HUES64 (cell line): ENCODE data around the gene GRM8.
A peak's percentile ranks its signal among the peaks of the same experiment; 100 is the strongest.

Source experiments
- H3K27ac ChIP-seq: 2 replicates; pipeline ENCODE4 v1.7.0; 2013; ENCODE audit warnings: low read depth, low read length, inconsistent platforms
- H3K27me3 ChIP-seq: 2 replicates; pipeline ENCODE4 v1.6.1; 2013; ENCODE audit warnings: mild to moderate bottlenecking, low read length; ENCODE audit not compliant: insufficient read depth
- H3K36me3 ChIP-seq: 2 replicates; pipeline ENCODE4 v1.6.1; 2013; ENCODE audit warnings: mild to moderate bottlenecking, low read length; ENCODE audit not compliant: insufficient read depth
- H3K4me1 ChIP-seq: 2 replicates; pipeline ENCODE4 v1.6.1; 2013; ENCODE audit warnings: mild to moderate bottlenecking, low read length, moderate library complexity; ENCODE audit not compliant: insufficient read depth
- H3K4me3 ChIP-seq: 2 replicates; pipeline ENCODE4 v1.5.1; 2013; ENCODE audit warnings: mild to moderate bottlenecking, low read length, moderate library complexity
- H3K9ac ChIP-seq: 2 replicates; pipeline ENCODE4 v1.6.1; 2013; ENCODE audit warnings: mild to moderate bottlenecking, low read depth, low read length
- H3K9me3 ChIP-seq: 2 replicates; pipeline ENCODE4 v1.6.1; 2013; ENCODE audit warnings: low read depth, low read length; ENCODE audit not compliant: insufficient read depth
- WGBS: fragments of 150-250, 120-280 bp; methylation state at CpG from one replicate; pipeline ENCODE4 v1.1.7; 2013; ENCODE audit warnings: missing lambda C conversion rate; 5-methylcytosine and 5-hydroxymethylcytosine counted together

Gene GRM8

DNA sequence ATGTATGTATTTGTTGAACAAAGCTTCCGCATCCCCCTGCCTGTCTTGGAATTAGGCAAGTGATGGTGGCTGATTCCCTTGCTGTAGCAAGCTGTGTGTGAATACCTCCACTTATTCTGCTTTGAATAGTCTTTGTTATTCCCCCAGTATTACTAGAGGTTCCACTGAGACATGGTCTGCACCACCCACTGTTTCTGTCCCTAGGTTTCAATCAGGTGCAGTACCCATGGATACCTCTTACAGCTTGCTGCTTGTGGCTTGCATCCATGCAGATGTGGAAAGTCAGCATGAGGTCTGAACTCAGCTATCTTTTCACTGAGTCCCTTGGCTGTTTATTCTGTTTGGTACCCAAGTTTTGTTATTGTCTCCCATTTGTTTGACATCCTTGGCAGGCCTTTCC, 447.4 kb downstream of the GRM8 start:
- Histone ChIP-seq H3K9me3 (no peaks in the 10 kb centered on the region), H3K27ac (no peak overlapping the region), H3K27me3 (no peaks in the 10 kb centered on the region), H3K9ac (no peak overlapping the region), H3K36me3 (no peaks in the 10 kb centered on the region), H3K4me1 (no peaks in the 10 kb centered on the region), H3K4me3 (no peak overlapping the region)
- WGBS: 100% methylated on average over 1 of the region's 1 CpG

DNA sequence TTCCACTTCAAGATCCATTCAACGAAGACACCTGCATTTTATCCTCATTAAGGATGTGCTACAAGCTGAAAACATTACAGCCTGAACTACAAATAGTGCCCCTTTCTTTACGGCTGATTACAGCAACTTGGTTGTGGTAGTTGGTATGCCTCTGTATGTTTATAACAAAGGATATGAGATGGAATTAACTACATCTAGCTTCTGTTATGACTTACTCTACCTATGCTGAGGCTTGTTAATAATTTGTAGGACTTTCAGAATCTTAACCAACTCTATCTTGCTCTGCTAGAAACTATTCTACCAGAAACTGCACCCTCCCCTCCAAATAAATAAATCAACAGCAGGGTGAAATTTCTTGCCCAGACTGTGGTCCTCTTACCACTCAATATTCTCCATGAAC, 448.1 kb downstream of the GRM8 start:
- no peak overlapping the region for H3K9ac ChIP-seq
- no peaks in the 10 kb centered on the region for H3K9me3 ChIP-seq
- no peaks in the 10 kb centered on the region for H3K36me3 ChIP-seq
- WGBS: 90% methylated on average over 1 of the region's 2 CpGs
- no peaks in the 10 kb centered on the region for H3K27me3 ChIP-seq
- no peak overlapping the region for H3K4me3 ChIP-seq
- no peaks in the 10 kb centered on the region for H3K4me1 ChIP-seq
- H3K27ac ChIP-seq: no peak overlapping the region

DNA sequence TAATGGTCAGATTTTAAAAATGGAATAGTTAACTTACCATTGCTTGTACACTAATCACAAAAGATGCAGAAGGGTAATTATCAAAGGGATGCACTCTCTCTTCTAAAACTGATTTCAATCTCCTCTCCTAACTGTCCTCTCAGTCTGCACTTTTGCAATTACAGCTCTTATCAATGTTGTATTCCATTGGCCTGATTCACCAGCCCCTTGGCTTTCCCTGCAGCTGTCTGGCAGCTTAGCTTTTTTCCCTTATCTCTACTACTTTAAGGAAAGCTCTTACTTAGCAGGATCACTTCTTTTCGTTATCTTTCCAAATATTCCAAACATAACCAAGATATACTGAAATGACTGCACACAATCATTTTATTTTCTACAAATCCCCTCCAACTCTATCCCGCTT, 448.8 kb downstream of the GRM8 start:
- no peaks in the 10 kb centered on the region for H3K4me1 ChIP-seq
- no peaks in the 10 kb centered on the region for H3K27me3 ChIP-seq
- H3K36me3 ChIP-seq: no peaks in the 10 kb centered on the region
- no peaks in the 10 kb centered on the region for H3K9me3 ChIP-seq
- no peak overlapping the region for H3K4me3 ChIP-seq
- H3K9ac ChIP-seq: no peak overlapping the region
- no peak overlapping the region for H3K27ac ChIP-seq
- WGBS: 89% methylated on average over 2 of the region's 2 CpGs

DNA sequence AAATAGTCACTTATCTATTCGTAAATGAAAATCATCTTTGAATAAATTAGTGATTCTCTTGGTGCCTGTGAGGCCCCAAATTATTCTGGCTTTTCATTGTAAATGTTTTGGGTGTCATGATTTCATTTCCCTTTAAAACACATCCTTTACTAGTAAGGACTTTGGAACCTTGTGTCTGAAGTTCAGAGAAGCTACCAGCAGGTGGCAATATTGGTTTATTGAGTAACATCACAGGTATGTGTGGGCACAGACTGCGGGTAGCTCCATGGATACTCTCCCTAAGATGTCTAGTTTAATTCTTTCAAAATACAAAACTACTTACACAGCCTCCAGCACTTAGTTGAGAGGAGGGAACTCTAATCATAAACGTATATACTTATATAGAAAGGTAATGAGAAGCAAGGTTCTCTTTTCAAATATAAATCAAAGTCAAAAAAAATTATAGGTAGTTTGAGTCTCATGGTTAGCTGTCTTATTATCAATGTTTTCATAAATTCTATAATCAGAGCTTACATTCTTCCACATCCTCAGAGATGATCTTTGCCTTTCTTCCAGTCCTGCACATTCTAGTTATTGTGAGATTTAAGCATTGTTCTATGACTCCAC, 449.6 kb downstream of the GRM8 start:
- no CpG with 5 or more reads among the region's 3 CpGs for WGBS
- Histone ChIP-seq H3K4me1 (no peaks in the 10 kb centered on the region), H3K27me3 (no peaks in the 10 kb centered on the region), H3K27ac (no peak overlapping the region), H3K36me3 (no peaks in the 10 kb centered on the region), H3K9ac (no peak overlapping the region), H3K9me3 (no peaks in the 10 kb centered on the region), H3K4me3 (no peak overlapping the region)

DNA sequence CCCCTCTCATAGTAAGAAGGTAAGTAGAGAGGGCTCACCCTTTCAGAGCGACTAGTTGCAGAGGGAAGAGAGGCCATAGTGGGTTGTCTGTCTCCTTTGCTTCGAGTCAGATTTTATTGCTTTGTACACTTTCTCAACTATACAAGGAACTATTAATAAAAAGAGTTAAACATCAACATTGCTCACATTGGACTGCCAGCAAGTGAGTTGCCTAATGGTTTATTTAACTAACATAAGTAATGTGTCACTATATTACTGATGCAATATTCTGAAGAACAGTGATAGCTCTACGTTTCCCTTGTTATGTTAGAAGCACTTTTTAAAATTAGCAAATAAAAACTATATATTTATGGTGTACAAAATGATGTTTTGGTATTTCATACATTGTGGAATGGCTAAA, 451.0 kb downstream of the GRM8 start:
- no peak overlapping the region for H3K4me3 ChIP-seq
- no peaks in the 10 kb centered on the region for H3K9me3 ChIP-seq
- no peaks in the 10 kb centered on the region for H3K4me1 ChIP-seq
- no peak overlapping the region for H3K9ac ChIP-seq
- no peaks in the 10 kb centered on the region for H3K36me3 ChIP-seq
- no peak overlapping the region for H3K27ac ChIP-seq
- 88% methylated on average over 1 of the region's 3 CpGs for WGBS
- H3K27me3 ChIP-seq: no peaks in the 10 kb centered on the region

DNA sequence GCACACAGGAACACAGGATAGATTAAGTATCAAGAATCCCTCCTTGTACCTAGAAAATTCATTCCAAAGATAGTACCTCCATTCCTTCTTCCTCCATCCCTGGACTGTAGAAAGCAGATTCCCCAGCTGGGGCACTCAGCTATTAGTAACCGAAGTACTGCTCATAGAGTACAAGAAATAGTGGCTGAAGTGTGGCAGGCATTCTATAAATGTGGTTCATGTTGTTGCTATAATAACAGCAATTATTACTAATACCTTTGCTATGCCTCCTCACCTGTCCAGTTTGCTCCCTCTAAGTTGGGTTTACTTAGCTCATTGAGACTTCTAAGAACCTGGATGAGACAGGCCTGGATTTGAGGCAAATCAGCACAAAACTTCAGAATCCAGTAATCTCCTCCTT, 453.2 kb downstream of the GRM8 start:
- no peaks in the 10 kb centered on the region for H3K36me3 ChIP-seq
- H3K27me3 ChIP-seq: no peaks in the 10 kb centered on the region
- H3K27ac ChIP-seq: no peak overlapping the region
- no peak overlapping the region for H3K4me3 ChIP-seq
- no peaks in the 10 kb centered on the region for H3K4me1 ChIP-seq
- 100% methylated on average over 1 of the region's 1 CpG for WGBS
- no peaks in the 10 kb centered on the region for H3K9me3 ChIP-seq
- no peak overlapping the region for H3K9ac ChIP-seq

DNA sequence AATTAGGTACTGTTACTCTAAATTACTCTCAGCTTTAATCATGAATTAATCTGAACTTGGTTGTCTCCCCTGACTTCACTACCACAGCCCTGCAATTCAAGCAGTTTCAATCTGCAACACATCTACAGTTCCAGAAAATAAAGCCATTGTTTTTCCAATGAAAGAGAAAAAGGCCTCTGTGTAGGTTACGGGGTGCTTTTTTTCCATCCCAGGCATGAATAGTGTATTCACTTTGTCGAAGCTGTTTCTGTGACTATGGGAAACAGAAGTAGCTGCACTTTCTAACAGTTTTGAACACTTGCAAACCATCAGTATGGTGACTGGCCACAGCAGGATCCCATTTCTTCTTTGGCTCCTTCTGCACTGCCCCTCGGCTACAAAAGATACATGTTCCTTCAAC, 460.2 kb downstream of the GRM8 start:
- no peak overlapping the region for H3K4me3 ChIP-seq
- H3K27ac ChIP-seq: no peak overlapping the region
- no peaks in the 10 kb centered on the region for H3K9me3 ChIP-seq
- no peaks in the 10 kb centered on the region for H3K27me3 ChIP-seq
- H3K4me1 ChIP-seq: peaks cover 7% of the 10 kb centered on the region
- no peak overlapping the region for H3K9ac ChIP-seq
- 89% methylated on average over 3 of the region's 3 CpGs for WGBS
- no peaks in the 10 kb centered on the region for H3K36me3 ChIP-seq

DNA sequence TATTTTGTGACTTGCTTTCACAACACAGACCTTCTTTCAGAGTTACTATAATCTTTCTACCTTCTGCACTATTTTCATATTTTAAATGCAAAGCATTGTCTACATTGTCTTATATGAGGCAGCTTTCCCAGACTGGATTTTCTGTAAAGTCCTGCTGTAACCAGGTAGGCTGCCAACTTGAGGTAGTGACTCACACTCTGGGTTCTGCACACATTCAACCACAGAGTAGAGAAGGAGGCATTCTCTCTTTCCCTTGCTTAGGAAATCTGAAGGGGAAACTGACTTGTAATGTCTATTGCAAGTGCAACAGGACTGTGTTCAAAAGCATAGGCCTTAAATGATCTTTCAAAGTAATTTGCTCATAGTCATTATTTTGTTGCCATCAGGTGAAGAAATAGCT, 461.4 kb downstream of the GRM8 start:
- Histone ChIP-seq H3K4me1 (peaks cover 7% of the 10 kb centered on the region), H3K27ac (no peak overlapping the region), H3K4me3 (no peak overlapping the region), H3K36me3 (no peaks in the 10 kb centered on the region), H3K27me3 (no peaks in the 10 kb centered on the region), H3K9me3 (no peaks in the 10 kb centered on the region), H3K9ac (no peak overlapping the region)

DNA sequence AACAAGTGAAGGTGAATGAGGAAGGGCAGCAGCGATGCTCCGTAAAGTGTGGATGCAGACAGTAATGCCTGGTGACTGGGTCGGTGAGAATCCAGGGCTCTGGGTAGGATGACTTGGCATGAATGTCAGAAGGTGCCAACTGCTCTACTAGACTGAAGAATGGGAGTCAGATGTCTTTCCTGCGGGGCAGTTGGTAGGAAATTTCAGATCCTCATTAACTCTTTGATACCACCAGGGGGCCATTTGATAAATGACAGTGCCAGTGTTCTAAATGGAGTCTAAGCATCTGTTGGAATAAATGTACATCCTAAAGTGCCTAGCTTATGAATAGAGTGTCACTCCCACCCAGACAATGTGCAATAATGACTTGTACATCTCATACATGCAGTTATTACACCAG, 462.0 kb downstream of the GRM8 start:
- no peaks in the 10 kb centered on the region for H3K36me3 ChIP-seq
- no peak overlapping the region for H3K27ac ChIP-seq
- no peak overlapping the region for H3K4me3 ChIP-seq
- H3K4me1 ChIP-seq: peaks cover 7% of the 10 kb centered on the region
- WGBS: 93% methylated on average over 4 of the region's 4 CpGs
- H3K9me3 ChIP-seq: no peaks in the 10 kb centered on the region
- H3K9ac ChIP-seq: no peak overlapping the region
- no peaks in the 10 kb centered on the region for H3K27me3 ChIP-seq

DNA sequence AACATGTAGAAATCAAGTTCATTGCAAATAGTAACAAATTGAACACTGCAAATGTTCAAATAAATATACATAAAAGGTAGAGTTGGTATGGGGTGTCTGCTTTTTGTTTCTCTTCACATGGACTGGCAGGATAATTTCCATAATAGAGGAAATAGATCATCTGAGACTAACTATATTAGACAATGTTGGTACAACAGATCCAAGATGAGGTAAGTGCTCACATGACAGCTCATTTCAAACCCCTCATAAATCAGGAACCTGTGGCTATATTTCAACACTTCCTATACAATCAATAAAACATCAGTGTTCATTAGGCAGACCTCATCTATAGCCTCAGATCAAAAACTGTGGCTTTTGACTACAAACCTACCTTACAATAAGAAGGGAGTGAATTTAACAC, 469.1 kb downstream of the GRM8 start:
- Histone ChIP-seq H3K27ac (no peak overlapping the region), H3K27me3 (no peaks in the 10 kb centered on the region), H3K9ac (no peak overlapping the region), H3K9me3 (no peaks in the 10 kb centered on the region), H3K36me3 (no peaks in the 10 kb centered on the region), H3K4me3 (no peak overlapping the region), H3K4me1 (peaks cover 4% of the 10 kb centered on the region)

DNA sequence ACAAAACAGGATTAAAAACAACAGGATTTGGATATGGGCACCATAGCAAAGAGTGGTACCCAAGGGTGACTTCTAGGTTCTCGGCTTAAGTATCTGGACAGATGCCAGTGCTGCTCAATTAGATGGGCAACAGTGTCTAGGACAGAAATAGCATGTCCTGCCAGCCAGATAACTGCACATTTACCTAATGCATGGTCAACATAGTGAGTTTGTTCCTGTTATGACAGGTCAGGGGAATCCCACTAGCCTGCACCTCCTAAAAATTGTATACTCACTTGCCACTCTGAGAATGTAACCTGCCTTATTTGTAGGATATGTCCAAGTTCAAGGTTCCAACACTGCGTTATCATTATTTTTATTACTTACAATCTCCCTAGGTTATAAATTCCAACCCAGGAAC, 471.7 kb downstream of the GRM8 start:
- Histone ChIP-seq H3K4me3 (no peak overlapping the region), H3K27ac (no peak overlapping the region), H3K9me3 (no peaks in the 10 kb centered on the region), H3K36me3 (no peaks in the 10 kb centered on the region), H3K4me1 (peaks cover 18% of the 10 kb centered on the region), H3K27me3 (no peaks in the 10 kb centered on the region), H3K9ac (no peak overlapping the region)
- WGBS: 97% methylated on average over 2 of the region's 2 CpGs

DNA sequence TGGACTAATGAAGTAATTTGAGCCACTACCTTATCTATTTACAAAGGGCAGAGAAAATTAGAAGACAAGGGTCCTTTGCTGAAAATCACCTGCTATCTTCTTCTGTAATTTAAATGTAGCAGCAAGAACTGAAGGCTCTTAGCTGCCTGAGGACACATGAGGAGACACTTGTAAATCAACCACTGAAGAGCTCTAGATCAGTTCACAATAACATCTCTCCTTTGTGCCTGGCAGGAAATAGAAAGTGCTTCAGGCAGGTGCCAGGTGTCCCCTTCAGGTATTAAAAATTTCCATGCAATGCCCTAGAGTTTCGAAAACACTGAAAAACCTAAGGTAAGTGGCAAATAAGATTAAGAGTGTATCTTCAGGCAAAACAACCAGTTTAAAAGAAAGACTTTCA, 474.6 kb downstream of the GRM8 start:
- WGBS: 56% methylated on average over 1 of the region's 1 CpG
- H3K4me3 ChIP-seq: no peak overlapping the region
- H3K4me1 ChIP-seq: peaks cover 18% of the 10 kb centered on the region
- no peaks in the 10 kb centered on the region for H3K27me3 ChIP-seq
- no peak overlapping the region for H3K9ac ChIP-seq
- no peaks in the 10 kb centered on the region for H3K36me3 ChIP-seq
- no peaks in the 10 kb centered on the region for H3K9me3 ChIP-seq
- peak overlapping the region; percentile 19; the same call in 1 of the 2 replicates for H3K27ac ChIP-seq
